GM19239 (cell line): ENCODE results near the gene PRKCZ.
A peak's percentile ranks its signal among the peaks of the same experiment; 100 is the strongest.

ENCODE experiments used
- DNase-seq: peaks from one replicate; pipeline ENCODE4 v3.0.0; 2011; ENCODE audit warnings: low spot score; ENCODE audit not compliant: insufficient read length
- FAIRE-seq: peaks from 2 replicates; lab custom pipeline; 2011; peaks lifted over from hg19 to GRCh38; lab: Jason Lieb, UNC

Gene PRKCZ

DNA sequence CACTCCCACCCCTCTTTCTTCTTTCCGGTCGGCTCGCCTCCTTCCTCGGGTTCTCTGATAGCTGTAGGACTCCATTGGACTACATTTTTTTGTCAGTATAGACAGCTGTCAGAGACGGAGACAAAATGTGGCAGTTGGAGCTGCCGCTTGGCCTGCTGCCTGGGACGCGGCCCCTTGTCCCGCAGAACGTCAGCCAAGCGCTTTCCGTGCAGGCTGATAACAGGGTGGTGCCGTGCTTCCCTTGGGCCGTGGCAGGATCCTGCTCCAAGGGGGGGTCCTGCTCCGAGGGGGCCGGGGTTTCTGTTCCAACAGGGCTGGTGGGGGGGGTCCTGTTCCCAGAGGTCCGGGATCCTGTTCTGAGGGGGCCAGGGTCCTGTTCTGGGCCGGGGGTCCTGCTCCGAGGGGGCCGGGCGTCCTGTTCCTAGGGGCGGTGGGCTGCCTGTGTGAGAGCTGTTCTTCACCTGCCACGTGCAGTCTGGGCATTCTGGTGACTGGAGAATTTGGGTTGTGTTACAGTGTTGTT is 182.8 kb downstream of the PRKCZ start:
- FAIRE-seq (no peak), DNase-seq (no peak)

- FAIRE-seq = no peak
These were observed 183.3 kb downstream of the PRKCZ start for GRCh38 chr1:2233468-2233867.

DNA sequence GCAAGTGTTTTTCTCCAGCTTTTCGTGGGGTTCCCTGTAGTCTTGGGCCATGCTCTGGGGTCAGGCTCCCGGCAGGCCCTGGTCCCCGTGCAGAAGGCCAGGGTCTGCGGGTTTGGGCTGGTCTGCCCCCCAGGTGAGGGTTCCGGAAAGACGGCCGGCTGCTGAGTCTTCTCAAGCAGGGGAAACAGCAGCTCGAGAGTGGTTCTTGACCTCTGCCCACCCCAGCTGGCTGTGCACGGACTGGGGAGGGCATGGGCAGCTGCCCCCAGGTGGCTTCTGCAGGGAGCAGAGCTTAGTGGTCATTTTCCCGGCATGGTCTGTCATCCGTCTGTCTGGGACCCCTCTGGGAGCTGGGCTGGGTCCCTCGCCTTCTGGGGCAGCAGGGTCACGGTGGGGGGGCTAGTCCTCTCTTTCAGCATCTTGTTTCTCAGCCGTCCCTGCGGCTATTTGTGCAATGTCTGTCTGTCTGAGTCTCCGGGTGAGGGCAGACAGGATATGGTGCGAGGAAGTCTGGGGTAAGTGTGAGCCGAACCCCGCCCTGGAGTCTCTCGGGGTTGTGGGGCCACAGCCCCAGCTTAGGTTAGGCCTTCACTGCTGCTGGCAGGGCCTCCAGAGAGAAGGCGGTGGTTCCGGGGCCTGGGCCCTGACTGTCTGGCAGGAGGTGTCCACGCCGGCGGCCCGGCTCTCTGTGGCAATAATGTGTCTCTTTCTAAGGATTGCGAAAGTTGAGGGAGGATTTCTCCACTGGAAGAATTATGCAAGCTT is 184.0 kb downstream of the PRKCZ start:
- FAIRE-seq (no peak), DNase-seq (peak; percentile 79)

More at GRCh38 chr1:2233468-2233867, 183.3 kb downstream of the PRKCZ start:
- no peak for DNase-seq

GRCh38 chr1:2234762-2235113 is 184.5 kb downstream of the PRKCZ start:
- FAIRE-seq = peak; percentile 70

More at GRCh38 chr1:2234762-2235113, 184.5 kb downstream of the PRKCZ start:
- DNase-seq = no peak
